HG03442 (cell line): ENCODE measurements around the gene SLC40A1.

Experiments used
- ATAC-seq: cut with Tn5 transposase; IDR thresholded peaks from one replicate; pipeline ENCODE4 v1.9.1; 2021; ENCODE audit warnings: mild to moderate bottlenecking, moderate library complexity; ENCODE audit not compliant: unreplicated experiment

The SLC40A1 gene

GRCh38 chr2:189544318-189545042 is 36.1 kb downstream of the SLC40A1 start:
- no peak for ATAC-seq

DNA sequence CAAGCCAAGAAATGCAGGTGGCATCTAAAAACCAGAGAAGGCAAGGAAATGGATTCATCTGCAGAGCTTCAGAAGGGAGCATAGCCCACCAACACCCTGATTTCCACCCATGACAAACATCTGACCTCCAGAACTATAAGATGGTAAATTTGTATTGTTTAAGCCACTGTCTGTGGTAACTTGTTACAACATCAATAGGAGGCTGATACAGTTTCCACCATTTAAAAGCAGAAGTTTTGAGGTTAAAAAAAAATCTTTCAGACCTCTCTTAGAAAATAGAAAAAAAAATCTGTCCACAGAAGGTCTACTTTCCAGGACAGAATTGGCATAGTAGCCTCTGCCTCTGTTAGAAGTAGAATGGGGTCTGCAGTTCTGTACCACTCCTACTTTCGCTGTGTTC is 37.2 kb downstream of the SLC40A1 start:
- no peak for ATAC-seq

DNA sequence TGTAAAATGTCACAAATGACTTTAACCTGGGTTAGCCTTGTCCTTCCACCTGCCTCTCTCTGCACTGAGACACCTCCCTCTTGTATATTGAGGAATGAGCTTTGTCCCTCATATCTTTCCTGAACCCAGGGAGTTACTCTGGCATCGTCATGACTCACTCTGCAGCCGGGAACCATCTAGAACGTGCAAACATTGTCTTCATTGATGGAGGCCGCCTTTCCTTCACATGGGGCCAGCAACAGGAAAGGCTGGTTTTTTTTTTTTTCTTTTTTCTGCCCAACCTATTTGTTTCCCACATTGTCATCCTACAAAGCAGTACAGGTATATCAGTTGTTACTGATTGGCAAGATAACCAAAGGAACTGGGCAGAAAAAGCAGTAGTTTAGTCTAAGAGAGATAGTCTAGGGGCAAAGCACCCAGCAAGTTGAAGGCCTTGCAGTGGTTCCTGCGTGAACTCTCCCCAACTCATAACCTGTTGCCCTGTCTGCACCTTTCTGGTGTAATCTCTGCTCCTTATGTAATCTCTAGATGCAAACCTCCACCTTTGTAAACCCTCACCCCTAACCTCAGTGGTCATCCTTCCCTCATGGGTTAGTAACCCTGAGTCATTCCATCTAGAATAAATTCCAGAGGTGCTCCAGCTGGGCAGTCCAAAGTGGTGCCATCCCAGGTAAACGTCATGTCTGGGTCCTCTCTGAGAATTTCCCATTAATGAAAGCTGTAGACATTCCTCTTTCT is 38.3 kb downstream of the SLC40A1 start:
- ATAC-seq = no peak

- ATAC-seq = no peak
These were observed 39.0 kb downstream of the SLC40A1 start for GRCh38 chr2:189541591-189541990.

GRCh38 chr2:189540551-189540950 is 40.0 kb downstream of the SLC40A1 start:
- ATAC-seq = no peak

GRCh38 chr2:189538402-189538801 is 42.2 kb downstream of the SLC40A1 start:
- no peak for ATAC-seq

GRCh38 chr2:189536830-189537229 is 43.8 kb downstream of the SLC40A1 start:
- ATAC-seq = no peak

DNA sequence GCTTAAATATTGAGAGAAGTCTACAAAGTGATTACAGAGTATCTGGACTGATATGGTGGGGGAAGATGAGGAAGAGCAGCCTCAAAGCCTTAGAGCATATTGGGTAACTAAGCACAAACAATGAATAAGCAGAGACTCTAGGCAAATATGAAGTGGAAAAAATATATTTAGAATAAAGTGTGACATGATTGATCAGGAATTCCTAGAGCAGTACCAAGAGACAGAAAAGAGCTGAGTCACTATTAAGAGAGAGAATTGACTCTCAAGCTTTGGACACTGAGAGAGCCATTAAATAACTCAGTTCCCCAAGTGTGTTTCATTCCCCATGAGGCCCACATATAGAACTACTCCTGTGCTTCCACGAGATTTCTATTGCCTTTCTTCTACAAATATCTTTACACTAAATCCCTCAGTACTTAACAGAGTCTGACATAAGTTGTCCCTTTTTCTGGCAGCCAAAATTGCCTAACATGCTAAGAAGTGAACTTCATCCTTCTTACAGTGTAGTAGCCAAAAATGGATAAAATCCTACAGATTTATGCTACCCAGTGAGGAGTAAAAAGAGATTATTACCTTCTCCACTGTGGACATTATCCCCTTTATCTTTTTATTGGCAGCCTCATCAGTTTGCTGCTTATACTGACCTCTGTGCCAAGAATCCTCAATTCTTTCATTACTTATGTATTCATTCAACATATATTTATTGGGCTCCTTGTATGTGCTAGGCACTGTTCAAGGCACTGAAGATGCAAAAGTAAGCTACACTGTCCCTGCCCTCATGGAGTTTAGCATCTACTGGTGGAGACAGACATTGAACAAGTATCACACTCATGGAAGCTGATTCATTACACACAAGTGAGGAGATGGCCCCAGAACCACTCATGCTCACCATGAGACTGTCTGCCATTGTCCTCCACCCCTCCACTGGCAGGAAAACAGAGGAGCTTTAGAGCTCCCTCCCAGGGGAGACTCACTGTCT is 45.4 kb downstream of the SLC40A1 start:
- no peak for ATAC-seq

DNA sequence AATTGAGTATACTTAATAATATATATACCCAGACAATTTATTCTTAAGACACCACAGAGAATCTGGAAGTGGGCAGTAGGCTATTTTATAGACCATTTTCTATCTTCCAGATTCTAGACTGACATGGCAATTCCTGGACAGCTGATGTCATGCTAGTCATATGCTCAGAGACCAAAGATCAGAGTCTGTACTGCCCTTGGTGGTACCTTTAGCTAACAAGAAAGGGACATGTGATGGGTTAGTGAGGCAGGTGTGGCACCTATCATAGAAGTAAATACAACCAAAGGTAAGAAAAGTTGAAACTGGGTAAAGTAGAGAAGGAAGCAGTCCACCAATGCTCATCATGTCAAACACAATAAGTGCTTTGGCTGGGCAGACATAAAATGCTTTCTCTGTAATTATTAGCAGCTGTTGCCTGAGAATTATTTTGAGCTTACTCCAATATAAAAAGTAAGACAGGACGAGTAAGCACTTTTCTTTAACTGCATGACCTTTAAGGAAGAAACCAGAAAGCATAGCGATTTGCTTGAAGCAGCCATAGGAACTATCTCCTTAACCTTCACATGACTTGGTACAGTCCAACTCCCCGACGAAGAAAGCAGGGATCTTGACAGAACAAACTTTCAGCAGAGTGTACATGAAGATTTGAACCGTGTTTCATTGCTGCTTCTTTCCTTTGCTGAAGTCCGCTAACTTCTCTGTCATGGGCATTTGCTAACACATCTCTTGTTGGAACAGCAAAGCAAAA is 47.1 kb downstream of the SLC40A1 start:
- no peak for ATAC-seq

GRCh38 chr2:189530965-189531637 is 49.5 kb downstream of the SLC40A1 start:
- no peak for ATAC-seq

GRCh38 chr2:189528617-189529016 is 52.0 kb downstream of the SLC40A1 start:
- no peak for ATAC-seq

GRCh38 chr2:189527812-189528592 is 52.6 kb downstream of the SLC40A1 start:
- ATAC-seq = no peak

DNA sequence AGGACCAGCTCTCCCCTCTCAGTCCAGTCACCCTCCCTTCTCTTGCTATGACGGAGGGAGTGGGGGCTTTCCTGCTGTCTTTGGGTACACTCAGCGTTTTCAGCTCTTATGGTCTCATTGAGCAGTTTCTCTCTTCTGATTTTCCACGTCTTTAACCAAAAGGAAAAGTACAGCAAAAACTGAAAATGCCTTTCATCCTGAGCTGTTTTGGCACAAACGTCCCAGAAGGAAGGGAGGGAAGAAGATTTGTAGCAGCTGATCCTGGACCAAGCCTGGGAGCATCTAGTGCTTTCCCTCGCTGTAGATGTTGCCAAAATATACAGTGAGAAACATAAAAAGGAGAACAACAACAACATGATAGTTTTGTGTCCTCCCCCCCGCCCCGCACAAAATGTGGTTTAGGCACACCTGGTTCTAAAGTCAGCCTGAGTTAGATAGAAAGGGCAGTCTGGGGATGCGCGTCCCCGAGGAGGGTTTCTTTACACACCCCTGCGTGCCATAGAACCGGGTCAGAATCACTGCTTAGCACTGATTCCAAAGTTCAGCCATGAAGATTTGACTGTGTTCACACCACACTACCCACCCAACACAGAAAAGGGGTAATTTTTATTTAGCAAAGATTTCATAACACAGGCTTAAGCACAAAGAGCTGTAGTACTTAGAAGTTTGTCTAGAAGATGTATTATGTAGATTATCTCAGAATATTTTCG is 53.4 kb downstream of the SLC40A1 start:
- ATAC-seq = no peak

GRCh38 chr2:189526241-189526640 is 54.3 kb downstream of the SLC40A1 start:
- no peak for ATAC-seq

GRCh38 chr2:189524746-189525145 is 55.8 kb downstream of the SLC40A1 start:
- no peak for ATAC-seq

- no peak for ATAC-seq
These were observed 58.0 kb downstream of the SLC40A1 start for GRCh38 chr2:189522435-189523151.

- ATAC-seq = no peak
These were observed 58.7 kb downstream of the SLC40A1 start for GRCh38 chr2:189521699-189522434.
